Mammary epithelial cell (primary cell): Measurements from ENCODE around the gene USP24.

ENCODE experiments used
- EZH2 ChIP-seq: IDR thresholded peaks from 2 replicates; pipeline ENCODE4 v1.6.1; 2012; ENCODE audit warnings: low read length, inconsistent platforms, borderline replicate concordance
- TF ChIP-seq, protein P1 (sequence below), 2 donors: IDR thresholded peaks in 1 of 2; conservative IDR thresholded peaks in 1 of 2; 2 replicates each; pipeline ENCODE4 v1.5.1; 2011 to 2012; ENCODE audit warnings: inconsistent platforms in 2 of 2, low read length in 2 of 2, mild to moderate bottlenecking in 2 of 2, control low read depth in 1 of 2, low read depth in 1 of 2; ENCODE audit not compliant: insufficient read depth in 1 of 2; ENCODE audit errors: extremely low read depth in 1 of 2

DNA sequence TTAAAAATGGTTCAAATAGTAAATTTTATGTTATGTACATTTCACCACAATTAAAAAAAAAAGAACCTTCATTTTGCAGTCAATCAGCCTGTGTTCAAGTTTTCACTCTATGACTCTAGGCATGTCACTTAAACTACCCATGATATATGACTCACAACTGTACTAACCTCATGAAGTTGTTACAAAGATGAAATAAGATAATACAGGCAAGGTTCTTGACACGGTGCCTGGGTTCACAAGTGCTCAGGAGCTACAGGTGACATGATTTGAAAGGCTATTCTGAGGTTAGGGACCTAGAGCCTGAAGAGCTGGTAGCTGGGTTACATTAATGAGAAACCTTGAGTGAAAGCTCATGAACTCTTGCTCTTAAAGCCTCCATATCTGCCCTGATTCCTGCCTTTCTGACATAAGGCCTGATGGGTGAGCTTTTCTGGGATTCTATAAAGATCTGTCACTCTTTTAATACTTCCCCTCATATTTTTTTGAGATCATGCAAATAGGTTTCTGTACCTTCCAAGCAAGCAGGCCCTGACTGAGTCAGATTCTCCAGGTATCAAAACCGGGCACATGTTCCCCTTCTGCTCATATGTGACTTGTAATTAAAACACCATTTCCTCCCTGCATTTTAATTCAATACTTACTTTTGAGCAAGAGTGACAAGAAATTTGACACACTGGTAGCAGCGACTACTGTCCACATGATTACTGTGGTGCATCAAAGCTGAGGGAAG lies 141.8 kb downstream of the USP24 start:
- TF ChIP-seq, protein P1, sequence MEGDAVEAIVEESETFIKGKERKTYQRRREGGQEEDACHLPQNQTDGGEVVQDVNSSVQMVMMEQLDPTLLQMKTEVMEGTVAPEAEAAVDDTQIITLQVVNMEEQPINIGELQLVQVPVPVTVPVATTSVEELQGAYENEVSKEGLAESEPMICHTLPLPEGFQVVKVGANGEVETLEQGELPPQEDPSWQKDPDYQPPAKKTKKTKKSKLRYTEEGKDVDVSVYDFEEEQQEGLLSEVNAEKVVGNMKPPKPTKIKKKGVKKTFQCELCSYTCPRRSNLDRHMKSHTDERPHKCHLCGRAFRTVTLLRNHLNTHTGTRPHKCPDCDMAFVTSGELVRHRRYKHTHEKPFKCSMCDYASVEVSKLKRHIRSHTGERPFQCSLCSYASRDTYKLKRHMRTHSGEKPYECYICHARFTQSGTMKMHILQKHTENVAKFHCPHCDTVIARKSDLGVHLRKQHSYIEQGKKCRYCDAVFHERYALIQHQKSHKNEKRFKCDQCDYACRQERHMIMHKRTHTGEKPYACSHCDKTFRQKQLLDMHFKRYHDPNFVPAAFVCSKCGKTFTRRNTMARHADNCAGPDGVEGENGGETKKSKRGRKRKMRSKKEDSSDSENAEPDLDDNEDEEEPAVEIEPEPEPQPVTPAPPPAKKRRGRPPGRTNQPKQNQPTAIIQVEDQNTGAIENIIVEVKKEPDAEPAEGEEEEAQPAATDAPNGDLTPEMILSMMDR (conservative IDR thresholded peaks at IDR 0.05 in 1 of 2, IDR thresholded peaks at IDR 0.05 in 1 of 2; ENCODE audit: extremely low read depth in 1 of 2, insufficient read depth in 1 of 2, low read depth in 1 of 2, low read length in 2 of 2): no peak
- TF ChIP-seq EZH2: no peak
